Upper lobe of right lung (tissue), 1 donor: ENCODE measurements around the gene LAMA5. TPM values are rescaled to one million over a fixed set of nuclear protein-coding genes. Genes with fewer than 3 reads are reported as not detected.

Source experiments
- ATAC-seq: fragments of 200-7000 bp; cut with Tn5 transposase; one replicate; pipeline ENCODE4 v1.9.1; 2020; ENCODE audit warnings: mild to moderate bottlenecking, moderate library complexity
- DNase-seq: peaks from one replicate; pipeline ENCODE4 v3.0.0-alpha.2; 2020
- H3K27ac ChIP-seq: fragments of 200-600 bp; one replicate; pipeline ENCODE4 v1.8.0; 2022
- H3K27me3 ChIP-seq: fragments of 200-600 bp; one replicate; pipeline ENCODE4 v1.8.0; 2022; ENCODE audit warnings: mild to moderate bottlenecking
- H3K36me3 ChIP-seq: fragments of 200-600 bp; one replicate; pipeline ENCODE4 v1.8.0; 2022
- H3K4me1 ChIP-seq: fragments of 200-600 bp; one replicate; pipeline ENCODE4 v1.8.0; 2022
- H3K4me3 ChIP-seq: fragments of 200-600 bp; one replicate; pipeline ENCODE4 v1.8.0; 2022; ENCODE audit warnings: mild to moderate bottlenecking
- H3K9me3 ChIP-seq: fragments of 200-600 bp; one replicate; pipeline ENCODE4 v1.8.0; 2022
- CTCF ChIP-seq: fragments of 200-600 bp; IDR thresholded peaks from one replicate; pipeline ENCODE4 v1.8.0; 2022; ENCODE audit warnings: antibody characterized with exemption
- intact Hi-C: fragments of 100-400 bp; cut with DNase I; formaldehyde crosslinking; loops from one replicate; pipeline ENCODE4 v1.11.0; 2022
- total RNA-seq: library from RNA; stranded (reverse); fragmentation: NEBNext Ultra II Directional; extraction: Animal tissue kit (Norgen Biotek cat#: 25700); gene quantifications from one replicate; pipeline ENCODE4 v1.2.1, GENCODE V29; 2021
- donor health status: DM: no; HTN: yes; CAD: no; lungs with severe emphysema.

The LAMA5 gene
- total RNA-seq, 1 donor from 2014 or later, result 279 TPM

GRCh38 chr20:62280303-62280702 is 86.8 kb downstream of the LAMA5 start:
- H3K4me1 ChIP-seq, result peaks cover 3% of the 10 kb centered on the region
- H3K27me3 ChIP-seq, result no peaks in the 10 kb centered on the region
- H3K9me3 ChIP-seq, result no peaks in the 10 kb centered on the region
- H3K27ac ChIP-seq, result no peak overlapping the region
- TF ChIP-seq CTCF, result no peak
- peaks cover 79% of the 10 kb centered on the region for H3K36me3 ChIP-seq
- intact Hi-C loops, result no loop called here
- H3K4me3 ChIP-seq, result no peak overlapping the region
- DNase-seq (no peak), ATAC-seq (no peak)

GRCh38 chr20:62277253-62277652 is 89.9 kb downstream of the LAMA5 start:
- intact Hi-C loops, result no loop called here
- no peak for TF ChIP-seq CTCF
- H3K27ac ChIP-seq, result no peak overlapping the region
- peaks cover 72% of the 10 kb centered on the region for H3K36me3 ChIP-seq
- no peaks in the 10 kb centered on the region for H3K27me3 ChIP-seq
- H3K4me1 ChIP-seq, result no peaks in the 10 kb centered on the region
- no peaks in the 10 kb centered on the region for H3K9me3 ChIP-seq
- no peak overlapping the region for H3K4me3 ChIP-seq
- ATAC-seq, result no peak
- DNase-seq, result no peak

- intact Hi-C loops, result no loop called here
- H3K27me3 ChIP-seq, result no peaks in the 10 kb centered on the region
- ATAC-seq (no peak), DNase-seq (no peak)
- no peak overlapping the region for H3K4me3 ChIP-seq
- no peaks in the 10 kb centered on the region for H3K4me1 ChIP-seq
- no peak for TF ChIP-seq CTCF
- H3K36me3 ChIP-seq, result peaks cover 70% of the 10 kb centered on the region
- H3K27ac ChIP-seq, result no peak overlapping the region
- H3K9me3 ChIP-seq, result no peaks in the 10 kb centered on the region
Measured at GRCh38 chr20:62276439-62276838, 90.7 kb downstream of the LAMA5 start.

GRCh38 chr20:62275219-62275618 is 91.9 kb downstream of the LAMA5 start:
- Histone ChIP-seq H3K36me3 (peaks cover 57% of the 10 kb centered on the region), H3K9me3 (no peaks in the 10 kb centered on the region), H3K4me3 (no peak overlapping the region), H3K27ac (no peak overlapping the region), H3K27me3 (no peaks in the 10 kb centered on the region), H3K4me1 (no peaks in the 10 kb centered on the region)
- DNase-seq (no peak), ATAC-seq (no peak)
- intact Hi-C loops, result no loop called here
- TF ChIP-seq CTCF, result no peak

GRCh38 chr20:62274332-62274950 is 92.7 kb downstream of the LAMA5 start:
- Histone ChIP-seq H3K27me3 (no peaks in the 10 kb centered on the region), H3K9me3 (no peaks in the 10 kb centered on the region), H3K4me1 (no peaks in the 10 kb centered on the region), H3K4me3 (no peak overlapping the region), H3K36me3 (peaks cover 50% of the 10 kb centered on the region), H3K27ac (no peak overlapping the region)
- intact Hi-C loops, result no loop called here
- no peak for ATAC-seq
- DNase-seq, result no peak
- TF ChIP-seq CTCF, result no peak

- intact Hi-C loops, result no loop called here
- no peaks in the 10 kb centered on the region for H3K4me1 ChIP-seq
- H3K27ac ChIP-seq, result no peak overlapping the region
- DNase-seq (no peak), ATAC-seq (no peak)
- no peaks in the 10 kb centered on the region for H3K27me3 ChIP-seq
- TF ChIP-seq CTCF, result no peak
- peaks cover 50% of the 10 kb centered on the region for H3K36me3 ChIP-seq
- H3K9me3 ChIP-seq, result no peaks in the 10 kb centered on the region
- no peak overlapping the region for H3K4me3 ChIP-seq
Measured at GRCh38 chr20:62273416-62273815, 93.7 kb downstream of the LAMA5 start.
